Stimulated activated naive B cell treated with anti-CD40 and anti-IgM and Interleukin-4, amounts not matched to agents 10 μg/mL and 1 μg/mL and 100 μg/mL, for 72 hours (primary cell): ENCODE measurements around the gene VASN.

Experiments used
- ATAC-seq, 2 donors: fragments of 150-1000 bp; cut with Tn5 transposase; replicated peaks; 2 replicates each; pipeline ENCODE4 v1.10.0; 2021; ENCODE audit warnings: moderate library complexity in 1 of 2
- DNase-seq: peaks from one replicate; pipeline ENCODE4 v3.0.0; 2021
- H3K27ac Mint-ChIP-seq: one replicate; pipeline ENCODE4 v1.8.0; 2022; ENCODE audit warnings: mild to moderate bottlenecking, mixed read lengths
- H3K27me3 Mint-ChIP-seq, 2 donors: one replicate each; pipeline ENCODE4 v1.8.0; 2022; ENCODE audit warnings: mixed read lengths in 2 of 2
- H3K36me3 Mint-ChIP-seq, 2 donors: one replicate each; pipeline ENCODE4 v1.8.0; 2022; ENCODE audit warnings: mixed read lengths in 2 of 2, mild to moderate bottlenecking in 1 of 2
- H3K4me1 Mint-ChIP-seq, 2 donors: one replicate each; pipeline ENCODE4 v1.8.0; 2022; ENCODE audit warnings: mixed read lengths in 2 of 2, mild to moderate bottlenecking in 1 of 2
- H3K4me3 Mint-ChIP-seq, 2 donors: one replicate each; pipeline ENCODE4 v1.8.0; 2022; ENCODE audit warnings: mild to moderate bottlenecking in 2 of 2, mixed read lengths in 2 of 2, moderate library complexity in 1 of 2
- H3K9me3 Mint-ChIP-seq, 2 donors: one replicate each; pipeline ENCODE4 v1.8.0; 2022; ENCODE audit warnings: mixed read lengths in 2 of 2, mild to moderate bottlenecking in 1 of 2

Gene VASN

DNA sequence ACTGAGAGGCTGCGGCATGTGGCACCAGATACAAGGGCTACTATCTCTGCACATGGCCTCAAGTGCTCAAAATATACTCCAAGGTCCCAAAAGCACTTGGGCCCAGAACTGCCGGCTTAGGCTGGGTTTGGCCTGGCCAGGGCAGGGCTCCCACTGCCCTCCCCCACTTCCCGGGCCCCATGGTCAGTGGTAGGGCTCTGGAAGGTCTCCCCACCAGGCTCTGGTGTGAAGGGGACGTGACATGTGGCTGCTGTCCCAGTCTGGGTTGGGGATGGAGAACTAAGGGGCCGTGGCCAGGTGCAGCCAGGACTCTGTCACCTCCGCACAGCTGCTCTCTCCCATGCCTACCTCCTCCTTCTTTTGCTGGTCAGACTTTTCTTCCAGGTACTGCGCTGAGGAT is 14.8 kb upstream of the VASN start:
- H3K4me3 Mint-ChIP-seq: no peak overlapping the region
- no peak for ATAC-seq

GRCh38 chr16:4358236-4358635 is 13.4 kb upstream of the VASN start:
- H3K4me3 Mint-ChIP-seq: no peak overlapping the region
- H3K9me3 Mint-ChIP-seq: no peaks in the 10 kb centered on the region
- peak overlapping the region; percentile 57 for H3K27ac Mint-ChIP-seq
- ATAC-seq (no peak), DNase-seq (no peak)
- peaks cover 0 to 8% of the 10 kb centered on the region in 2 donors for H3K4me1 Mint-ChIP-seq
- H3K36me3 Mint-ChIP-seq: peaks cover 33 to 44% of the 10 kb centered on the region in 2 donors
- H3K27me3 Mint-ChIP-seq: no peaks in the 10 kb centered on the region

More for the DNA sequence above, 14.8 kb upstream of the VASN start:
- H3K4me1 Mint-ChIP-seq: peaks cover 1 to 6% of the 10 kb centered on the region in 2 donors
- H3K36me3 Mint-ChIP-seq: peaks cover 29 to 33% of the 10 kb centered on the region in 2 donors
- no peaks in the 10 kb centered on the region for H3K27me3 Mint-ChIP-seq
- no peak overlapping the region for H3K27ac Mint-ChIP-seq
- H3K9me3 Mint-ChIP-seq: no peaks in the 10 kb centered on the region
- no peak for DNase-seq

GRCh38 chr16:4358831-4359561 is 12.7 kb upstream of the VASN start:
- peak; percentile 75 to 81 for ATAC-seq
- Mint-ChIP-seq H3K27me3 (no peaks in the 10 kb centered on the region), H3K36me3 (peaks cover 37 to 44% of the 10 kb centered on the region in 2 donors), H3K4me3 (no peak overlapping the region), H3K9me3 (no peaks in the 10 kb centered on the region), H3K4me1 (peaks cover 3 to 8% of the 10 kb centered on the region in 2 donors), H3K27ac (no peak overlapping the region)
- DNase-seq: peak; percentile 42

DNA sequence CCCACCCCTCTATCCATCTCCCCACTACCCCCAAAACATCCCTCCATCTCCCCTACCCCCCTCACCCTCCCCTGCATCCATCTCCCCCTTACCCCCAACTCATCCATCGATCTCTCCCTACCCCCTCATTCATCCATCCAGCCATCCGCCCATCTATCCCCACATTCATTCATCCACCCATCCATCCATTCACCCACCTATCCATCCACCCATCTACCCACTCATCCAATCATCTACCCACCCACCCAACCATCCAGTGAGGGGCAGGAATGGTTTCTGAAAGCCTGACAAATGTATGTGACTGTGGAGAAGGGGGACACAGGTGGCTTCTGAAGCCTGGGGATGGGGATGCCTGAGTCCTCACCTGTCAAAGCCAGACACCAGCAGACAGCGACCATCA is 11.7 kb upstream of the VASN start:
- no peak overlapping the region for H3K27ac Mint-ChIP-seq
- no peak for ATAC-seq
- no peaks in the 10 kb centered on the region for H3K27me3 Mint-ChIP-seq
- H3K9me3 Mint-ChIP-seq: no peaks in the 10 kb centered on the region
- no peak for DNase-seq
- H3K4me3 Mint-ChIP-seq: no peak overlapping the region
- H3K4me1 Mint-ChIP-seq: peaks cover 10 to 12% of the 10 kb centered on the region in 2 donors
- peaks cover 33 to 43% of the 10 kb centered on the region in 2 donors for H3K36me3 Mint-ChIP-seq

DNA sequence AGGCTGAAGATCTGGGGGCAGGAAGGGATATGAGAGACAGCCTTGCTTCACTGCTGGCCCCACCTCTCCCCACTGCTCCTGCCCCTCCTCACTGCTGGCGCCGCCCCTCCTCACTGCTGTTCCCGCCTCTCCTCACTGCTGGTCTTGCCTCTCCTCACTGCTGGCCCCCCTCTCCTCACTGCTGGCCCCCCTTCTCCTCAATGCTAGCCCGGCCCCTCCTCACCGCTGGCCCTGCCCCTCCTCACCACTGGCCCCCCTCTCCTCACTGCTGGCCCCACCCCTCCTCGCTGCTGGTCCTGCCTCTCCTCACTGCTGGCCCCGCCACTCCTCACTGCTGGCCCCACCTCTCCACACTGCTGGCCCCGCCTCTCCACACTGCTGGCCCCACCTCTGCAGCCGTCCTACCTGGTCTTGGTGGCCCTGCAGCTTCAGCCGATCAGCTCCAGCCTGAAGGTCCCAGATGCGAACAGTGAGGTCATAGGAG is 11.1 kb upstream of the VASN start:
- H3K4me1 Mint-ChIP-seq: peaks cover 17% of the 10 kb centered on the region in 2 donors
- DNase-seq (no peak), ATAC-seq (no peak)
- no peak overlapping the region for H3K27ac Mint-ChIP-seq
- no peaks in the 10 kb centered on the region for H3K27me3 Mint-ChIP-seq
- H3K36me3 Mint-ChIP-seq: peaks cover 32 to 43% of the 10 kb centered on the region in 2 donors
- H3K9me3 Mint-ChIP-seq: no peaks in the 10 kb centered on the region
- H3K4me3 Mint-ChIP-seq: no peak overlapping the region

GRCh38 chr16:4361033-4361943 is 10.4 kb upstream of the VASN start:
- Mint-ChIP-seq H3K9me3 (no peaks in the 10 kb centered on the region), H3K4me1 (peaks cover 19 to 21% of the 10 kb centered on the region in 2 donors), H3K27ac (peak overlapping the region; percentile 9), H3K4me3 (no peak overlapping the region), H3K36me3 (peaks cover 32 to 44% of the 10 kb centered on the region in 2 donors), H3K27me3 (no peaks in the 10 kb centered on the region)
- no peak for ATAC-seq
- DNase-seq: no peak

GRCh38 chr16:4361944-4362311 is 9.7 kb upstream of the VASN start:
- ATAC-seq: no peak
- Mint-ChIP-seq H3K4me1 (peaks cover 19 to 21% of the 10 kb centered on the region in 2 donors), H3K4me3 (no peak overlapping the region), H3K27me3 (no peaks in the 10 kb centered on the region), H3K9me3 (no peaks in the 10 kb centered on the region), H3K27ac (no peak overlapping the region), H3K36me3 (peaks cover 32 to 44% of the 10 kb centered on the region in 2 donors)
- DNase-seq: no peak

DNA sequence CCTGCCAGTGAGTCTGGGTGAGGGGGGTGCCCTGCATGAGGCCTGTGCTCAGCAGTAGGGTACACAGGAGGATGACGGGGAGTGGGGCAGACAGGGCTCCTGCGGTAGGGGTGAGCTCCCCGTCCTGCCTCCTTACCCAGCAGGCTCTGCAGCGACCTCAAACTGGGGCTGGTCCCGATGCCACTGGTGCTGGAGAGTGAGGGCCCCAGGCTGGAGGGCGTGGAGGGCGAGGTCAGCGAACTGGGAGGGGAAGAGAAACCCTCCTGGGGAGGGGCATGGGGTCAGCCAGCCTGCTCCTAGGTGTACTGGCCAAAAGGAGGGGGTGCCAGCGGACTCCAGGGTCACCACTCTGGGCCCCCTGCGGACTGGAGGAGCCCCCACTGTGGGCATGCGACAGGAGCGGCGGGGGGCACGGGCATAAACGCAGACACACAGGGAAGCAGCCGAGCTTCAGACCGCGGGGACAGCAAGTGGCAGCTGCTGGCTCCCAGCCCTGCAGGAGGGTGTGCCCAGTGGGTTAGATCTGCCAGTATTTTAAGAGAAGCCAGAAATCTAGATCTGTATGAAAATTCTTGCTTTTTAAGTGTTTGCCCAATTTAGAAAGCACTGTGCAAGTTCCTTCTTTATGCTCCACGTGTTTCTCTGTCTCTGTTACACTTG is 9.0 kb upstream of the VASN start:
- H3K4me1 Mint-ChIP-seq: peaks cover 21 to 23% of the 10 kb centered on the region in 2 donors
- no peaks in the 10 kb centered on the region for H3K27me3 Mint-ChIP-seq
- no peak overlapping the region for H3K4me3 Mint-ChIP-seq
- H3K9me3 Mint-ChIP-seq: no peaks in the 10 kb centered on the region
- ATAC-seq (no peak), DNase-seq (no peak)
- H3K27ac Mint-ChIP-seq: no peak overlapping the region
- peaks cover 32 to 48% of the 10 kb centered on the region in 2 donors for H3K36me3 Mint-ChIP-seq

- H3K4me3 Mint-ChIP-seq: peak overlapping the region in 1 of 2 donors; percentile 44
- peaks cover 32 to 45% of the 10 kb centered on the region in 2 donors for H3K36me3 Mint-ChIP-seq
- peak overlapping the region; percentile 62 for H3K27ac Mint-ChIP-seq
- H3K27me3 Mint-ChIP-seq: no peaks in the 10 kb centered on the region
- no peaks in the 10 kb centered on the region for H3K9me3 Mint-ChIP-seq
- peaks cover 21 to 24% of the 10 kb centered on the region in 2 donors for H3K4me1 Mint-ChIP-seq
- peak in 1 of 2 donors; percentile 18 for ATAC-seq
- peak; percentile 26 for DNase-seq
Measured at GRCh38 chr16:4364196-4365013, 7.2 kb upstream of the VASN start.

DNA sequence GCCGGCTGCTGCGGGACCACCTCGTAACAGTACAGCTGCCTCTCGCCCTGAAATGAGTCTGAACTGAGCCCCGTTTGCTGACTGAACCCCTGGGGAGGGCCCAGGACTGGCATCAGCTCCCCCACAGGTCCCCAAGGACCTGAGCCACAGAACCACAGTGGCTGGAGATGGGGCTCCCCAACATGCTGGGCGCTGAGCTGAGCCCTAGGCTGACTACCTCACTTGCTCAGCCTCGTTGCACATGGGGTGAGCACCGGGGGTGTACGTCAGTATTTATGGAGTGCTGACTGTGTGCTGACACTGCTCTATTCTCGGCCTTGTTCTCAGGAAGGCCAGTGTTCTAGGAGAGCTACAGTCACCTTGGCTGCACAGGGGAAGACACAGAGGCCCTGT is 6.6 kb upstream of the VASN start:
- Mint-ChIP-seq H3K4me1 (peaks cover 21 to 23% of the 10 kb centered on the region in 2 donors), H3K36me3 (peaks cover 29 to 40% of the 10 kb centered on the region in 2 donors), H3K27ac (peak overlapping the region; percentile 87), H3K9me3 (no peaks in the 10 kb centered on the region), H3K27me3 (no peaks in the 10 kb centered on the region), H3K4me3 (peak overlapping the region in 1 of 2 donors; percentile 44)
- DNase-seq: peak; percentile 83
- peak; percentile 94 to 95 for ATAC-seq

DNA sequence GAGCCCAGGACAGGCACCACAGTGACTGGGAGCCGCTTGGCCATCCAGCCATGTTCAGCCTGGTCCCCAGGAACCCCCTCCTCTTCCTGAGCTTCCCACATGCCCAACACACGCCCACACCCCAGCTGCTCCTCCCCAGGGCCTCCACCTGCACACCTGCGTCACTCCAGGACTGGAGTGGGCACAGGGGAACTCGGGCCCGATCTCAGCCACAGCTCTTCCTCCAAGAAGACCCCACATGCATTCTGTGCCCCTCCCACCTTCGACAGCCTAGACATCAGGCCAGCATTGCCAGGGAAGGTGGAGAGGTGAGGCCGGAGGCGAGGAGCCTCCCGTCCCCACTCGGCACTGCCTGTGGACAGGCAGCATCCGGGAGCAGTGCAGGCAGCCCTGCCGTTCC is 6.0 kb upstream of the VASN start:
- DNase-seq (no peak), ATAC-seq (no peak)
- Mint-ChIP-seq H3K4me1 (peaks cover 21 to 22% of the 10 kb centered on the region in 2 donors), H3K9me3 (no peaks in the 10 kb centered on the region), H3K36me3 (peaks cover 25 to 34% of the 10 kb centered on the region in 2 donors), H3K27me3 (no peaks in the 10 kb centered on the region), H3K27ac (peak overlapping the region; percentile 87), H3K4me3 (no peak overlapping the region)

- Mint-ChIP-seq H3K27me3 (no peaks in the 10 kb centered on the region), H3K4me1 (peaks cover 20 to 21% of the 10 kb centered on the region in 2 donors), H3K27ac (peak overlapping the region; percentile 87), H3K9me3 (no peaks in the 10 kb centered on the region), H3K4me3 (no peak overlapping the region), H3K36me3 (peaks cover 21 to 30% of the 10 kb centered on the region in 2 donors)
- ATAC-seq (no peak), DNase-seq (no peak)
Measured at GRCh38 chr16:4366016-4366415, 5.6 kb upstream of the VASN start.

- peak overlapping the region; percentile 67 for H3K27ac Mint-ChIP-seq
- ATAC-seq: no peak
- H3K9me3 Mint-ChIP-seq: no peaks in the 10 kb centered on the region
- H3K27me3 Mint-ChIP-seq: no peaks in the 10 kb centered on the region
- H3K4me1 Mint-ChIP-seq: peaks cover 22 to 26% of the 10 kb centered on the region in 2 donors
- H3K36me3 Mint-ChIP-seq: peaks cover 17 to 25% of the 10 kb centered on the region in 2 donors
- no peak overlapping the region for H3K4me3 Mint-ChIP-seq
- no peak for DNase-seq
Measured at GRCh38 chr16:4367393-4367856, 4.2 kb upstream of the VASN start.
